ENCODE data around the gene CALML6. TPM values are rescaled to one million over a fixed set of nuclear protein-coding genes. Genes with fewer than 3 reads are reported as not detected.
"Not testable (repeated sequence)": the region's sequence is repeated elsewhere in the genome, so short reads cannot be mapped to it uniquely, and the experiment has no call there.

The CALML6 gene
- total RNA-seq, 1 donor from 2014 or later = 0.32 TPM

- Mint-ChIP-seq H3K9me3 (no peaks in the 10 kb centered on the region), H3K36me3 (ENCODE audit: low read depth) (no peaks in the 10 kb centered on the region), H3K27me3 (ENCODE audit: low read depth) (no peaks in the 10 kb centered on the region), H3K4me1 (ENCODE audit: low read depth) (no peaks in the 10 kb centered on the region), H3K4me3 (ENCODE audit: low read depth) (no peak overlapping the region), H3K27ac (no peak overlapping the region)
- no peak for DNase-seq (ENCODE audit: low spot score)
- intact Hi-C loops (cut with micrococcal nuclease) = no loop called here
These were observed 11.3 kb downstream of the CALML6 start for GRCh38 chr1:1926346-1926811.

GRCh38 chr1:1926886-1927660, 12.0 kb downstream of the CALML6 start:
- intact Hi-C loops (cut with micrococcal nuclease) = no loop called here

GRCh38 chr1:1927751-1928150, 12.7 kb downstream of the CALML6 start:
- intact Hi-C loops (cut with micrococcal nuclease) = no loop called here
- no peaks in the 10 kb centered on the region for H3K4me1 Mint-ChIP-seq (ENCODE audit: low read depth)
- no peak overlapping the region for H3K27ac Mint-ChIP-seq
- H3K36me3 Mint-ChIP-seq (ENCODE audit: low read depth) = no peaks in the 10 kb centered on the region
- no peaks in the 10 kb centered on the region for H3K9me3 Mint-ChIP-seq
- DNase-seq (ENCODE audit: low spot score) = no peak
- H3K4me3 Mint-ChIP-seq (ENCODE audit: low read depth) = no peak overlapping the region
- no peaks in the 10 kb centered on the region for H3K27me3 Mint-ChIP-seq (ENCODE audit: low read depth)

More at GRCh38 chr1:1926886-1927660, 12.0 kb downstream of the CALML6 start:
- Mint-ChIP-seq H3K27me3 (ENCODE audit: low read depth) (no peaks in the 10 kb centered on the region), H3K4me3 (ENCODE audit: low read depth) (no peak overlapping the region), H3K36me3 (ENCODE audit: low read depth) (no peaks in the 10 kb centered on the region), H3K9me3 (no peaks in the 10 kb centered on the region), H3K27ac (no peak overlapping the region), H3K4me1 (ENCODE audit: low read depth) (no peaks in the 10 kb centered on the region)
- no peak for DNase-seq (ENCODE audit: low spot score)

- Mint-ChIP-seq H3K9me3 (peaks cover 2% of the 10 kb centered on the region), H3K4me1 (ENCODE audit: low read depth) (no peaks in the 10 kb centered on the region), H3K4me3 (ENCODE audit: low read depth) (no peak overlapping the region), H3K27ac (no peak overlapping the region), H3K36me3 (ENCODE audit: low read depth) (no peaks in the 10 kb centered on the region), H3K27me3 (ENCODE audit: low read depth) (no peaks in the 10 kb centered on the region)
- intact Hi-C loops (cut with micrococcal nuclease) = no loop called here
- no peak for DNase-seq (ENCODE audit: low spot score)
These were observed 13.4 kb downstream of the CALML6 start for GRCh38 chr1:1928231-1929101.

- no peaks in the 10 kb centered on the region for H3K4me1 Mint-ChIP-seq (ENCODE audit: low read depth)
- no peak for DNase-seq (ENCODE audit: low spot score)
- no peak overlapping the region for H3K27ac Mint-ChIP-seq
- no peaks in the 10 kb centered on the region for H3K36me3 Mint-ChIP-seq (ENCODE audit: low read depth)
- intact Hi-C loops (cut with micrococcal nuclease) = no loop called here
- no peak overlapping the region for H3K4me3 Mint-ChIP-seq (ENCODE audit: low read depth)
- peaks cover 9% of the 10 kb centered on the region for H3K9me3 Mint-ChIP-seq
- H3K27me3 Mint-ChIP-seq (ENCODE audit: low read depth) = no peaks in the 10 kb centered on the region
These were observed 14.1 kb downstream of the CALML6 start for GRCh38 chr1:1929102-1929638.

- no peak for DNase-seq (ENCODE audit: low spot score)
- peaks cover 16% of the 10 kb centered on the region for H3K9me3 Mint-ChIP-seq
- no peak overlapping the region for H3K27ac Mint-ChIP-seq
- intact Hi-C loops (cut with micrococcal nuclease) = no loop called here
- H3K4me1 Mint-ChIP-seq (ENCODE audit: low read depth) = no peaks in the 10 kb centered on the region
- no peak overlapping the region for H3K4me3 Mint-ChIP-seq (ENCODE audit: low read depth)
- no peaks in the 10 kb centered on the region for H3K27me3 Mint-ChIP-seq (ENCODE audit: low read depth)
- no peaks in the 10 kb centered on the region for H3K36me3 Mint-ChIP-seq (ENCODE audit: low read depth)
These were observed 14.8 kb downstream of the CALML6 start for GRCh38 chr1:1929639-1930545.

GRCh38 chr1:1934848-1935247, 19.8 kb downstream of the CALML6 start:
- DNase-seq (ENCODE audit: low spot score); intact Hi-C loops (cut with micrococcal nuclease); H3K36me3 Mint-ChIP-seq (ENCODE audit: low read depth); H3K27ac Mint-ChIP-seq; H3K4me3 Mint-ChIP-seq (ENCODE audit: low read depth); H3K4me1 Mint-ChIP-seq (ENCODE audit: low read depth); H3K27me3 Mint-ChIP-seq (ENCODE audit: low read depth): not testable (repeated sequence)
- peaks cover 25% of the 10 kb centered on the region for H3K9me3 Mint-ChIP-seq

- H3K4me1 Mint-ChIP-seq (ENCODE audit: low read depth) = no peaks in the 10 kb centered on the region
- H3K27me3 Mint-ChIP-seq (ENCODE audit: low read depth) = no peaks in the 10 kb centered on the region
- H3K27ac Mint-ChIP-seq = no peak overlapping the region
- no peaks in the 10 kb centered on the region for H3K36me3 Mint-ChIP-seq (ENCODE audit: low read depth)
- no peak overlapping the region for H3K4me3 Mint-ChIP-seq (ENCODE audit: low read depth)
- H3K9me3 Mint-ChIP-seq = peaks cover 25% of the 10 kb centered on the region
- intact Hi-C loops (cut with micrococcal nuclease) = no loop called here
- DNase-seq (ENCODE audit: low spot score) = no peak
These were observed 22.0 kb downstream of the CALML6 start for GRCh38 chr1:1937061-1937460.

GRCh38 chr1:1937549-1938275, 22.7 kb downstream of the CALML6 start:
- intact Hi-C loops (cut with micrococcal nuclease) = no loop called here
- Mint-ChIP-seq H3K36me3 (ENCODE audit: low read depth) (no peaks in the 10 kb centered on the region), H3K9me3 (peaks cover 25% of the 10 kb centered on the region), H3K27ac (no peak overlapping the region), H3K27me3 (ENCODE audit: low read depth) (no peaks in the 10 kb centered on the region), H3K4me1 (ENCODE audit: low read depth) (no peaks in the 10 kb centered on the region), H3K4me3 (ENCODE audit: low read depth) (no peak overlapping the region)
- no peak for DNase-seq (ENCODE audit: low spot score)

- no peak for DNase-seq (ENCODE audit: low spot score)
- Mint-ChIP-seq H3K27me3 (ENCODE audit: low read depth) (no peaks in the 10 kb centered on the region), H3K4me1 (ENCODE audit: low read depth) (no peaks in the 10 kb centered on the region), H3K36me3 (ENCODE audit: low read depth) (no peaks in the 10 kb centered on the region), H3K4me3 (ENCODE audit: low read depth) (no peak overlapping the region), H3K27ac (no peak overlapping the region), H3K9me3 (peaks cover 25% of the 10 kb centered on the region)
- intact Hi-C loops (cut with micrococcal nuclease) = no loop called here
These were observed 23.2 kb downstream of the CALML6 start for GRCh38 chr1:1938276-1938573.

- Mint-ChIP-seq H3K36me3 (ENCODE audit: low read depth) (no peaks in the 10 kb centered on the region), H3K27me3 (ENCODE audit: low read depth) (no peaks in the 10 kb centered on the region), H3K27ac (no peak overlapping the region), H3K4me3 (ENCODE audit: low read depth) (no peak overlapping the region), H3K9me3 (peaks cover 20% of the 10 kb centered on the region), H3K4me1 (ENCODE audit: low read depth) (peaks cover under 1% of the 10 kb centered on the region)
- intact Hi-C loops (cut with micrococcal nuclease) = no loop called here
- no peak for DNase-seq (ENCODE audit: low spot score)
These were observed 23.7 kb downstream of the CALML6 start for GRCh38 chr1:1938613-1939295.

Data from activated T-helper 2 cell treated with anti-CD3 and anti-CD28 coated beads, Interferon-gamma antibody, Interleukin-2, Interleukin-4, amounts not matched to agents 10 μg/mL and 5 μg/mL and 100 μg/mL, durations not matched to agents 14 hours and 24 hours and 36 hours (primary cell).